HuH-7.5 (cell line): ENCODE measurements around the gene PPAN.

Experiments used
- DNase-seq: peaks from one replicate; pipeline ENCODE4 v3.0.0; 2011; ENCODE audit warnings: low spot score

The PPAN gene

DNA sequence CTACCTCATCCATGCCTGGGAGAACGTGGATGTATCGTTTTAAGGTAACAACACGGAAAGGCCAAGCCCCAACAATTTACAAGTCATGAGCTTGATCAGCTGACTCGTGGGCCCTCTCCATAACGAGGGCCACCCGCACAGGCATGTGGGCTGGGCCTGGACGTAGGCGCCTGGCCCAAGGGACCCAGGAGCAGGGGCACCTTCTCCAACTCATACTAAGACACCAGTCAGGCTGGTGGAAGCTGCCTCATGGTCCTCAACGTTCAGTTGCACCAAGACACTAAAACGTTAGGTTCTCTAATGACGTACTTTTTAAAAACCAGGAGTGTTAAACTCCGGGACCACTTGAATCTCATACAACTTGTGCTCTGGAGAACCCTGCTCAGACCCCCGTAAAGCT lies 35.3 kb downstream of the PPAN start:
- DNase-seq = no peak

DNA sequence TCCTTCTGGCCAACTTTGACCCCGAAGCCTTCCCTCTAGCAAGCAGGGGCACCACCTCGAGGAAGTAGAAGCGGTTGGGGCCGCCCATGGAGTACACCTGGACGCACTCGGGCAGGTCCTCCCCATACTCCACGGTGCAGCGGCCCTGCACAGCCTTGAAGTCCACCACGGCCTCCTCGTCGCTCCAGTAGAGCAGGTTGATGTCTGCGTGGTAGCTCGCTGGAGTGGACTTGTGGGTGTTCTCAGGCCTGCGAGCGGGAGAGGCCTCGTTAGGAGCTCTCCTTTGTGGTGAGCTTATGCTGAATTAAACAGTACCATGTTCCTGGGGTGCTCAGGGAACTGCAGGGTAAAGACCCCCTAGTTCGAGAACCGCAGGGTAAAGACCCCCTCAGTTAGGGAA lies 35.8 kb downstream of the PPAN start:
- DNase-seq = no peak

DNA sequence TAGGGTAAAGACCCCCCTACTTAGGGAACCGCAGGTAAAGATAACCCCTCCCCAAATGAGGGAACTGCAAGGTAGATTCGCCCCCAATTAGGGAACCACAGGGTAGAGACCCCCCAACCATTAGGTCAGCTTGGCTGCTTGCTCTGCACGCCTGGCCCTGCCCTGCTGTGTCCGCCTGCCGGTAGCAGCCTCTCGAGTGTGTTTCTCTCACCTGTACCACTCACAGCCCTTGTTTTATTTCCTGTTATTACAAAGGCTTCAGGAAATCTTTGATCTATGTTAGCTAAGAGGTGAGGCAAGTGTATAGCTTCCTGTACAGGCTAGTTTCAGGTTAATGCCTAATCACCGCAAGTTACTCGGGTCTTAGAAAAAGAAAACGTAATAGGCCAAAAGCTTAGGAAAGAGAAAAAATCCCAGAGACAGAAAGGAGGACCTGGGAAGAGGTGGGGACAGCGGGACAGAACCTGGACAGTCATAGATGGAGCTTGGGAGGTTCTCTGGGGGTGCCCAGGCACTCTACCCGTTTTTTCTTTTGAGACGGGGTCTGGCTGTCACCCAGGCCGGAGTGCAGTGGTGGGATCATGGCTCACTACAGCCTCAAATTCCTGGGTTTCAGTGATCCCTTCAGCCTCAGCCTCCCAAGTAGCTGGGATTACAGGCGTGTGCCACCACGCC lies 36.7 kb downstream of the PPAN start:
- no peak for DNase-seq

DNA sequence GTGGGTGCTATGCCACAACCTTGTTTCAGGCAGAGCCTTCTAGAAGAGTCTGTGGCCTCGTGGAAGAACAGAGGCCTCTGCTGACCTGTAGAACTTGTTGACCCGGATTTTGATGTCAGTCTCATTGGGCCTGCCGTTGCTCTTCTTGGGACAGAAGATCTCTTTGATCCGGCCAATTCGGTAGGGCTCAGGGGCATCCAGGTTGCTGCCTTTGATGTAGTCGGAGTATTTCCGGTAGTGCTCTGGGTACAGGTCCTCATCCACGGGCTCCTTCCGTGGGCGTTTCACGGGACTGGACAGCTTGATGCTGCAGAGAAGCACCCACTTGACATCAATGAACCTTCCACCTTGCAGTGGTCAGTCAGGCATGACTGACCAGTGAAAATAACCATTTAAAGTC lies 37.5 kb downstream of the PPAN start:
- DNase-seq = no peak

DNA sequence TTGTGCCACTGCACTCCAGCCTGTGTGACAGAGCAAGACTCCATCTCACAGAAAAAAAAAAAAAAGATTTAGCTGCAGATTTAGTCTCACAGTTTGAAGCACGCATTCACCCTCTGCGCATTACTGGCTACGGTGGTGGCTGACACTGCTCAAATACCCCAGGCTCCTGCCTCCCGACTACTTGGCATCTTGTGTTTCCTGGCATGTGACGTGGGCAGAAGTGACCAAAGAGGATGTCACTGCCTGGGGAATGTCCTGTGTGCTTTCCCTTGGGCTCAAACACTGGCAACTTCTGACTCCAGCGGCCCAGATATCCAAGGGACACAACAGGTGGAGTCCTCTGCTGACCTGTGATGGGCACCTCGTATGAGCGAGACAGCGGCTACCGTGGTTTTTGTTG lies 38.2 kb downstream of the PPAN start:
- no peak for DNase-seq

DNA sequence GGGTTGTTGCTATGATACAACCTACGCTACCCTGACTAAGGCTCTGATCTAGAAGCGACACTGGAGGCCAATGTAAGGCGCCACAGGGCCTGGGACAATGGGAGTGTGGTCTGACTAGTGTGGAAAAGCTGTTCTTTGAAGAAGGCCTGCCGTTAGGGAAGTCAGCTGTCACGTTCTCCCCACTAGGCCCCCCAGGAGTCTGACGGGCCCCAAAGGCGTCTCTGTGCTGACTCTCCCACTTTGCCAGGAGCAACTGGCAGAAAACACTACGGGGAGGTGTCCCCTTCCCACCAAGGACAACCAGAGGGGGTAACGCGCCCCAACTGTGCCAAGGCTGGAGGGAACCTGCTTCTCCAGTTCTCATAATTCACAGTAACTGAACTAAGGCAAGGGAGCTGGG lies 38.9 kb downstream of the PPAN start:
- no peak for DNase-seq

DNA sequence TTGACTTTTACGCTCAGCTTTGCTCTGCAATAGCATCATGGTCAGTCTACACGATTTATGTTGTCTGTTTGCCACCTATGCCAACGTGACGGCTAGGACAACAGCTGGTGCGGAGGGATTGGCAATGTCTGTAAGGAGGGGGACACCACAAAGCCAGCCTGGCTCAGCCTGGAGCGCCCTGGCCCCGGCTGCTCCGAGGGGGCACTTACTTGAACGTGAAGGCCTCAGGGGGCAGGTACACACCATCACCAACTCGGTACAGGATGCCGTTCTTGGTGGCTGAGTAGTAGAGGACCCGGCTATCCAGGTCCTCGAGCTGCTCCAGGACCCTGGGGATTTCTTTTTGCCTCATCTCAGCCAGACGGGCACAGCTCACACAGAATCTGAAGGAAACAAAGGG lies 40.0 kb downstream of the PPAN start:
- DNase-seq = no peak

DNA sequence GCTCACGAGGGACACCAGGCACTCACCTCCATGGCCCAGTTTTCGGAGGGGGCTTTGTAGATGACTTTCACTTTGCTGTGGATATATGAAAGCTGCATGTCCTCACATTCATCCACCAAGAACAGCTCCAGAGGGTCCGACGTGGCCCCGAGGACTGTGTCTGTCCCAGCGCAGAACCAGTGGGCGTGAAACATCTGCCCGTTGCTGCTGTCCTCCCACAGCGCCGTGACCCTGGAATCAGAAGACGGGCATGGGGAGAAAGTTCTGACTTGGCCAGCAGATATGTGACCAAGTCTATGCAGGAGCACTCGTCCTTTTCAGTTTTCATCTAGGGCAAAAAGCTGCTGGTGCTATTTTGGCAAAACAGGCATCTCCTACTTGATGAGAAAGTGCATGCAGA lies 43.3 kb downstream of the PPAN start:
- DNase-seq = no peak

DNA sequence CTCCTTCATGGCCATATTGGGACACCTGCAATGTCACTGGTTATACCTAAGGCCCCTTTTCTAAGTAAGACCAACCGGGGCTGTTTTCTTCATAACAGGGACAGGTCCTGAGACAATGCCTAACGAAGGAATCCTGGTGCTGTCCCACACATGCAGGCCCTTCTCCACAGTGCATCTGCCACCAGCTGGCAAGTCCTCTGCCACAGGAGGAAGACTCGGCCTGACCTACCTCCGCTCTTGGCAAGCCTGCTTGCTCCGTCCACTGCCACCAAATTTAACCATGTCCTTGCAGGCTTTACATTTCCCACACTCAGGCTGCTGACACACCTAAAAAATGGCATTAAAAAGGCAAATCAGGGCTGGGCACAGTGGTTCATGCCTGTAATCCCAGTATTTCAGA lies 45.4 kb downstream of the PPAN start:
- no peak for DNase-seq

DNA sequence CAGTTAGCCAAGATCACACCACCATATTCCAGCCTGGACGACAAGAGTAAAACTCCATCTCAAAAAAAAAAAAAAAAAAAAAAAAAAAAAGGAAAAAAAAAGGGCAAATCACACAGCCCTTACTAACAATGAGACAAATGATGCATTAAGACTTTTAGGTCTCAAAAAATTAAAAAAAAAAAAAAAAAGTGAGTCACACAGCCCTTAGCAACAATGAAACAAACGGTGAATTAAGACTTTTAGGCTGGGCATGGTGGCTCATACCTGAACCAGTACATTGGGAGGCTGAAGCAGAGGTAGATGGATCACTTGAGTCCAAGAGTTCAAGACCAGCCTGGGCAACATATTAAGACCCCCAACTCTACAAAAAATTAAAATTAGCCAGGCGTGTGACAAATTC lies 45.9 kb downstream of the PPAN start:
- no peak for DNase-seq

DNA sequence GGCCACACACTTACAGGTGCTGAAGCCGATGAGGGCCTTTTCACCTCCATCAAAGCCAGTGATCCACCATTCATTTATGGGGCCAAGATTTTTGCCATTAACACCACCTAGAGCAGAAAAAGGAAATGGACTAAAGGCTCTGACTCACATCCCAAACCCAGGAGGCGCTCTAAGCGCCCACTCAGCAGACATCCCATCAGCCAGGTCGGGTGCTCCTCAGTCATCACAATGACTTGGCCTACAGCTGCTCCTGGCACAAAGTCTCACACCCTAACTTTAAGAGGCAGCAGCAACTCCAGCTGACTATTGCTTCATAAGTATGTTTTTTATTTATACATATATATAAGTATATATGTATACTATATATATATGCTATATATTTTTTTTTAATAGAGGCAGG lies 49.7 kb downstream of the PPAN start:
- no peak for DNase-seq

DNA sequence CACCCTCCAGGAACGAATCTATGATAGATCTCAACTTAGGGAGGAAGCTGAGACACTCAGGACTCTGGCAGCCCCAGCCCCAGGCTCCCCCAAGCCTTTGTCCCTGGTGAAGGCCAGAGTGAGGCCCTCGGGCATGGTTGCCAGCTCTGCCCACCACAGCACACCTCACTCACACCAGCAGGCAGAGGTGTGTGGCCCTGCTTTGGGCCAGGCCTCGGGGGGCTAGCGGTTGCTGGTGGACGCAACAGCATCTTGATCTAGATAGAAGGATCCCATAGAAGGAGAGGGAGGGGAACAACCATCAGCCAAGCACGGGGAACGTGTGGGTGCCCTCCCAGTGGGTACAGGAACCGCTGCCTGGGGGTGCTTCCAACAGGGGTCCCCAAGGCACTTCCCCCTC lies 51.9 kb downstream of the PPAN start:
- no peak for DNase-seq

DNA sequence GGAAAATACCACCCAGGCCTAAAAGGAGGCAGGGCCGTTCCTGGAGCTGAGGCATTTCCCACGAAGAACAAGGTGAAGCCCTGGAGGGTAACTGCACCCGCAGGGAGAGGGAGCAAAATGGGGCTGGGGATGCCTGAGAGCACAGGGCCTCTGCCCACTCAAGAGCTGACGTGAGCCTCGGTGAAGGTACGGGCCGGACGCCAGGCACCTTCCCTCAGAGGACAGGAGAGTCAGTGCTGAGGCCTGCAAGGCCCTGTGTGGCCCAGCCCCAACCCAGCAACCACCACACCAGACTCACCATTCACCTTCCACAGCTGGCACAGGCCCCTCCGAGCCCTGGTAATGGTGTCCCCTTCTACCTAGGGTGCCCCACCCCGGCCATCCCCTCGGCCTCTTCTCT lies 52.3 kb downstream of the PPAN start:
- no peak for DNase-seq

DNA sequence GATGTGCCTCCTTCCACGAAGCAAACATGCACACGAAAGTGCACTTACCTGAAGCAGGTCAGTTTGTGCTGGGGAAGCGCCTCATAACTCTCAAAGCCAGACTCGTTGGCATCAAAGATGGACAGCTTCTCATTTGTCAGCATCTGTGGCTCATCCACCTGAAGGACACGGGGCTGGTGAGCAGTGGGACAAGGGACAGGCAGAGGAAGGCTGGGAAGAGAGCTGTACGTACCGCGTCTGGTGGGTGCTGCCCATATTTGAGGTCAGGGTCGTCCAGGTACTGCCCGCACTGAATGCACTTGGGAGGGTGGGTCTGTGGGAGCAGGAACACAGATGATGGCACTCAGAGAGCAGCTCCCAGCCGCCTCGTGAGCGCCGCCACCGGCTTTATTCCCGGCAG lies 53.4 kb downstream of the PPAN start:
- DNase-seq = no peak
